Measurements from ENCODE around the gene OR51B6.

- TF ChIP-seq CTCF (IDR thresholded peaks at IDR 0.05) (no peak), POLR2A (IDR thresholded peaks at IDR 0.05) (no peak)
Measured at GRCh38 chr11:5336331-5336730, 15.0 kb upstream of the OR51B6 start.
